MM.1S (cell line): ENCODE data around the gene CNNM2.

Source experiments
- DNase-seq: peaks from one replicate; pipeline ENCODE4 v3.0.0-alpha.2; 2015
- H2AFZ ChIP-seq: fragments of 300-600 bp; sonication (generic); 2 replicates; pipeline ENCODE4 v1.6.0; 2016; ENCODE audit warnings: antibody characterized with exemption, low read length
- H3F3A ChIP-seq: fragments of 300-600 bp; sonication (generic); 2 replicates; pipeline ENCODE4 v1.6.1; 2016; ENCODE audit warnings: mild to moderate bottlenecking, antibody characterized with exemption, low read length, moderate library complexity, mixed read lengths; ENCODE audit not compliant: insufficient read depth
- H3K27ac ChIP-seq: fragments of 300-600 bp; sonication (generic); 2 replicates; pipeline ENCODE4 v1.5.1; 2016; ENCODE audit warnings: mild to moderate bottlenecking, low read length
- H3K27me3 ChIP-seq: fragments of 300-600 bp; sonication (generic); replicated peaks from 2 replicates; pipeline ENCODE4 v1.6.0; 2016; ENCODE audit warnings: low read length; ENCODE audit not compliant: insufficient read depth
- H3K36me3 ChIP-seq: fragments of 300-600 bp; sonication (generic); replicated peaks from 2 replicates; pipeline ENCODE4 v1.6.1; 2016; ENCODE audit warnings: mild to moderate bottlenecking, low read length, mixed read lengths; ENCODE audit not compliant: insufficient read depth
- H3K4me1 ChIP-seq: fragments of 300-600 bp; sonication (generic); 2 replicates; pipeline ENCODE4 v1.6.1; 2016; ENCODE audit warnings: low read length, mixed read lengths
- H3K4me2 ChIP-seq: fragments of 300-600 bp; sonication (generic); 2 replicates; pipeline ENCODE4 v1.6.0; 2016; ENCODE audit warnings: low read depth, low read length
- H3K4me3 ChIP-seq: fragments of 300-600 bp; sonication (generic); 2 replicates; pipeline ENCODE4 v1.5.1; 2016; ENCODE audit warnings: low read length, mixed read lengths
- H3K79me2 ChIP-seq: fragments of 300-600 bp; sonication (generic); 2 replicates; pipeline ENCODE4 v1.6.1; 2016; ENCODE audit warnings: mixed run types, low read length, mixed read lengths
- H3K9ac ChIP-seq: fragments of 300-600 bp; sonication (generic); 2 replicates; pipeline ENCODE4 v1.6.1; 2016; ENCODE audit warnings: low read length, mixed read lengths
- H3K9me2 ChIP-seq: fragments of 300-600 bp; sonication (generic); replicated peaks from 2 replicates; pipeline ENCODE4 v1.6.1; 2016; ENCODE audit warnings: mild to moderate bottlenecking, low read length, mixed read lengths; ENCODE audit not compliant: insufficient read depth
- H3K9me3 ChIP-seq: fragments of 300-600 bp; sonication (generic); replicated peaks from 2 replicates; pipeline ENCODE4 v1.6.1; 2016; ENCODE audit warnings: mild to moderate bottlenecking, low read length, mixed read lengths; ENCODE audit not compliant: insufficient read depth
- H4K20me1 ChIP-seq: fragments of 300-600 bp; sonication (generic); 2 replicates; pipeline ENCODE4 v1.6.1; 2016; ENCODE audit warnings: mild to moderate bottlenecking, low read length, moderate library complexity, mixed read lengths; ENCODE audit not compliant: insufficient read depth
- EZH2 ChIP-seq: fragments of 300-600 bp; sonication (generic); optimal IDR thresholded peaks from 2 replicates; pipeline ENCODE3; 2017; ENCODE audit warnings: low read depth, mild to moderate bottlenecking, antibody characterized with exemption, low read length, mixed read lengths
- EZH2phosphoT487 ChIP-seq: fragments of 300-600 bp; sonication (generic); IDR thresholded peaks from 2 replicates; pipeline ENCODE4 v1.6.1; 2018; ENCODE audit warnings: antibody characterized with exemption, low read length
- TF ChIP-seq, protein P1 (sequence below): fragments of 300-600 bp; sonication (generic); IDR thresholded peaks from 2 replicates; pipeline ENCODE4 v1.5.1; 2016; ENCODE audit warnings: antibody characterized with exemption, low read length, mixed read lengths

Gene CNNM2

DNA sequence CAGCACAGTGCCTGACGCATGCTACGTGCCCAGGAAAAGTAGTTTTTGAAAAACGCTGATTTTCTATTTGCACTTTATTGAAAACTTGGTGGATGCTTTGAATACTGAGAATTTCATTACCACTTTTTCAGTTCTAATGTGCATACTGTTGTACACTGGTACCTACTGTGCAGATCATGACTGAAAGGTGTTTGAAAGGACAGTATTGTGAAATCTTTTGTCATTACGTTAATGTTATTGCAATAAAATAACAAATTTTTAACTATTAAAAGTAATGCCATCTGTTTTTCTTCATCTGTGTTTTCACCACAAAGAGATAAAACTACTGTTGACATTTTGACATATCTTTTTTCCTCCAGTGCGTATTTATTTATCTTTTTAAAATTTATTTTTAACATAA, 42.1 kb downstream of the CNNM2 start:
- H3K4me2 ChIP-seq = no peak overlapping the region
- H3K9me2 ChIP-seq = no peaks in the 10 kb centered on the region
- no peaks in the 10 kb centered on the region for H3K79me2 ChIP-seq
- no peaks in the 10 kb centered on the region for H3K27me3 ChIP-seq
- DNase-seq = no peak
- TF ChIP-seq, protein P1, sequence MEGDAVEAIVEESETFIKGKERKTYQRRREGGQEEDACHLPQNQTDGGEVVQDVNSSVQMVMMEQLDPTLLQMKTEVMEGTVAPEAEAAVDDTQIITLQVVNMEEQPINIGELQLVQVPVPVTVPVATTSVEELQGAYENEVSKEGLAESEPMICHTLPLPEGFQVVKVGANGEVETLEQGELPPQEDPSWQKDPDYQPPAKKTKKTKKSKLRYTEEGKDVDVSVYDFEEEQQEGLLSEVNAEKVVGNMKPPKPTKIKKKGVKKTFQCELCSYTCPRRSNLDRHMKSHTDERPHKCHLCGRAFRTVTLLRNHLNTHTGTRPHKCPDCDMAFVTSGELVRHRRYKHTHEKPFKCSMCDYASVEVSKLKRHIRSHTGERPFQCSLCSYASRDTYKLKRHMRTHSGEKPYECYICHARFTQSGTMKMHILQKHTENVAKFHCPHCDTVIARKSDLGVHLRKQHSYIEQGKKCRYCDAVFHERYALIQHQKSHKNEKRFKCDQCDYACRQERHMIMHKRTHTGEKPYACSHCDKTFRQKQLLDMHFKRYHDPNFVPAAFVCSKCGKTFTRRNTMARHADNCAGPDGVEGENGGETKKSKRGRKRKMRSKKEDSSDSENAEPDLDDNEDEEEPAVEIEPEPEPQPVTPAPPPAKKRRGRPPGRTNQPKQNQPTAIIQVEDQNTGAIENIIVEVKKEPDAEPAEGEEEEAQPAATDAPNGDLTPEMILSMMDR = no peak
- TF ChIP-seq EZH2 (no peak), EZH2phosphoT487 (no peak)
- no peak overlapping the region for H3K9ac ChIP-seq
- no peak overlapping the region for H3K27ac ChIP-seq
- H2AFZ ChIP-seq = no peak overlapping the region
- no peaks in the 10 kb centered on the region for H3F3A ChIP-seq
- H4K20me1 ChIP-seq = no peaks in the 10 kb centered on the region
- H3K4me3 ChIP-seq = no peak overlapping the region
- H3K9me3 ChIP-seq = no peaks in the 10 kb centered on the region
- H3K36me3 ChIP-seq = no peaks in the 10 kb centered on the region
- no peaks in the 10 kb centered on the region for H3K4me1 ChIP-seq

- H3K9me2 ChIP-seq = no peaks in the 10 kb centered on the region
- H3K4me1 ChIP-seq = no peaks in the 10 kb centered on the region
- no peak overlapping the region for H3K27ac ChIP-seq
- H3K4me2 ChIP-seq = no peak overlapping the region
- no peaks in the 10 kb centered on the region for H3K36me3 ChIP-seq
- H3K4me3 ChIP-seq = no peak overlapping the region
- no peaks in the 10 kb centered on the region for H3K27me3 ChIP-seq
- no peak for DNase-seq
- H3K79me2 ChIP-seq = no peaks in the 10 kb centered on the region
- TF ChIP-seq EZH2 = no peak
- TF ChIP-seq EZH2phosphoT487 = no peak
- TF ChIP-seq, protein P1 = no peak
- H2AFZ ChIP-seq = no peak overlapping the region
- no peaks in the 10 kb centered on the region for H3F3A ChIP-seq
- no peaks in the 10 kb centered on the region for H3K9me3 ChIP-seq
- no peak overlapping the region for H3K9ac ChIP-seq
- no peaks in the 10 kb centered on the region for H4K20me1 ChIP-seq
These were observed 44.2 kb downstream of the CNNM2 start for GRCh38 chr10:102962267-102962666.

DNA sequence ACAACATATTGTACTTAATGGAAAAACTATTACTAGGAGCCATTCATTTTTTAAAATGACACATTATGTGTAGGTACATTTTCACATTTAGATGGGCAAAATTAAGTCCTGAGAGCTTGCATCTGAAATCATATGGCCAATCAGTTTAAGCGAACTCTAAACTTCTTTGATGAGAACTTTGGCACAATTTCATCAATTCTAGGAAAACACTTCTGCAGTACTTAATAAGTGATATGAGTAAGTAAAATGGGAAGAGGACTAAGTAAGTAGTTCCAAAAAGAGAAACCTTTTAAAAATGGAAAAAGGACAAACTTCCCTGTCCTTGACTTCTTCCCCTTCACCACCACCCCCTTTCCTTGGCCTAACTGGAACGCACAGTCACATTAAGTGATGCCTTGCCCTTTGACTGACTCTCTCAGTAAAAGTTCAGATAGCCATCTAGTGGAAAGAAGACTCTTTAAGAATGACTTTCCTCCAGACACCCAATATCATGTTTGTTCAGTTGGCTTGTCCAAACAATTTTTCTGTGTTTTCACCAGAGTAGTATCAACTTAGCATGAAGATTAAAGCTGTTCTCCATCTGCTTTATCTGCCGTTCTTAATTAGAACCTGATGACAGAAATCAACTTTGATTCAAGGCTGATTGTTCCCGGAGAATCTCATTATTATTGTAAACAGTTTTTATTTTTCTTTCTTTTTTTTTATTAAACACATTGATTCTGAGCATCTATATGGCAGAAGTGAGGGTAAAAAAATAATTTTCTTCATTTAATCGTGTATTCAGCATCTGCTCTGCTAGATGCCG, 45.1 kb downstream of the CNNM2 start:
- no peak overlapping the region for H3K4me3 ChIP-seq
- DNase-seq = no peak

More for the DNA sequence above, 45.1 kb downstream of the CNNM2 start:
- Histone ChIP-seq H3K4me2 (no peak overlapping the region), H3K9ac (no peak overlapping the region), H2AFZ (no peak overlapping the region), H3K36me3 (no peaks in the 10 kb centered on the region), H3K9me3 (no peaks in the 10 kb centered on the region), H3K79me2 (no peaks in the 10 kb centered on the region), H3K27ac (no peak overlapping the region), H3K4me1 (no peaks in the 10 kb centered on the region), H4K20me1 (no peaks in the 10 kb centered on the region), H3K9me2 (no peaks in the 10 kb centered on the region), H3K27me3 (no peaks in the 10 kb centered on the region), H3F3A (no peaks in the 10 kb centered on the region)
- TF ChIP-seq, protein P1 = no peak
- TF ChIP-seq EZH2 (no peak), EZH2phosphoT487 (no peak)
